ENCODE results near the gene ATAD3B. TPM values are rescaled to one million over a fixed set of nuclear protein-coding genes. Genes with fewer than 3 reads are reported as not detected.
A peak's percentile ranks its signal among the peaks of the same experiment; 100 is the strongest.

The ATAD3B gene
- total and polyA plus RNA-seq, 2 of the 4 experiments (the other 2 are of a cell fraction), result 13.8 to 29.0 TPM

DNA sequence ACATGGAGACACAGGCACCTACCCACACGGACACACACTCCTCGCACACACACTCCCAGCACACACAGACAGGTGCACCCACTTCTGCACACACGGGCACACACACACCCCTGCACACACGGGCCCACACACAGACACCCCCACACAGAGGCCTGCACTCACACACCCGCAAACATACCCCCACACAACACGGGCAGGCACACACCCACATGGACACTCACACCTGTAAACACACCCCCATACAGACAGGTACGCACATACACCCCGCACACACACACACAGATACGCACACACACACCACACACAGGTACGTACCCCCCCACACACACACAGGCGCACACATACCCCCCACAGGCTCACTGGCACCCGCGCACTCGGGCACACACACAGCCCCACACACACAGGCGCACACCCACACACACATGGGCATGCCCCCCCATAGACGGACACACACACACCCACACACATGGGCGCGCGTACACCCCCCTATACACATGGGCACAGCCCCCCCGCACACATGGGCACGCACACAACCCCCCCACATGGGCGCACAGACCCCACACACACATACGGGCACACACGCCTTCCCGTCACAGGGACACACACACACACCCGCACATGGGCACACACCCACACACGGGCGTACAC, 46.5 kb downstream of the ATAD3B start:
- ChIA-PET CTCF (no interaction called here), POLR2A (ENCODE audit: unreplicated experiment) (no interaction called here)
- H3K23ac ChIP-seq (ENCODE audit: low read depth, low read length), result no peak overlapping the region
- intact Hi-C loops (cut with micrococcal nuclease) (no loop called here), in situ Hi-C loops (cut with MboI; ENCODE audit: low sequenced_read_pairs) (no loop called here), dilution Hi-C loops (cut with HindIII; ENCODE audit: low sequenced_read_pairs, unreplicated experiment) (no loop called here)
- no peaks in the 10 kb centered on the region for H3K4me1 ChIP-seq (ENCODE audit: control insufficient read depth, insufficient read depth, low read length)
- no peak overlapping the region for H4K91ac ChIP-seq (ENCODE audit: insufficient read depth, low read depth, low read length)
- H3K9me1 ChIP-seq (ENCODE audit: insufficient read depth, low read length), result no peaks in the 10 kb centered on the region
- peaks cover 9 to 14% of the 10 kb centered on the region in 2 experiments; a peak in 3 of 4 replicates for H3K79me1 ChIP-seq (ENCODE audit: low read depth in 1 of 2, low read length in 2 of 2)
- no peak overlapping the region for H2BK15ac ChIP-seq (ENCODE audit: low read depth, low read length)
- H3K9me3 ChIP-seq (ENCODE audit: control insufficient read depth, insufficient read depth, low read length), result no peaks in the 10 kb centered on the region
- no peak for DNase-seq
- no peak overlapping the region for H2AFZ ChIP-seq (replicated peaks; ENCODE audit: low read length, poor library complexity)
- peaks cover 28% of the 10 kb centered on the region for H3K36me3 ChIP-seq (ENCODE audit: control insufficient read depth, insufficient read depth, low read length)
- H2BK120ac ChIP-seq (ENCODE audit: low read depth, low read length), result no peak overlapping the region
- H3K27ac ChIP-seq (ENCODE audit: insufficient read depth, low read length), result no peak overlapping the region
- no peak overlapping the region for H2AK5ac ChIP-seq (ENCODE audit: low read depth, low read length)
- no peak overlapping the region for H3K14ac ChIP-seq (replicated peaks; ENCODE audit: low read depth, low read length)
- H3K9ac ChIP-seq (ENCODE audit: low read depth, low read length), result no peak overlapping the region
- H3K4ac ChIP-seq (ENCODE audit: low read depth, low read length), result no peak overlapping the region
- no peaks in the 10 kb centered on the region for H3K27me3 ChIP-seq (ENCODE audit: control insufficient read depth, insufficient read depth, low read length)
- no peak overlapping the region for H3K4me2 ChIP-seq (ENCODE audit: low read depth, low read length)
- no TSS peak for BruUV-seq (replicated peaks)
- no peak overlapping the region for H3K18ac ChIP-seq (ENCODE audit: low read depth, low read length)
- no peak overlapping the region for H4K5ac ChIP-seq (ENCODE audit: low read depth, low read length)
- WGBS, 2 experiments (ENCODE audit: extremely low coverage in 2 of 2, insufficient read length in 1 of 2), result 91% methylated on average over 6 of the region's 28 CpGs; no CpG with 5 or more reads in 1 of the 2 experiments
- H2BK5ac ChIP-seq (ENCODE audit: low read depth, low read length, poor library complexity, severe bottlenecking), result peak overlapping the region; percentile 26
- no peak overlapping the region for H3K56ac ChIP-seq (ENCODE audit: extremely low read depth, insufficient read depth, low read length)
- no peak for TF ChIP-seq RAD21 (IDR thresholded peaks at IDR 0.05; ENCODE audit: low read length)
- TF ChIP-seq, protein P1, sequence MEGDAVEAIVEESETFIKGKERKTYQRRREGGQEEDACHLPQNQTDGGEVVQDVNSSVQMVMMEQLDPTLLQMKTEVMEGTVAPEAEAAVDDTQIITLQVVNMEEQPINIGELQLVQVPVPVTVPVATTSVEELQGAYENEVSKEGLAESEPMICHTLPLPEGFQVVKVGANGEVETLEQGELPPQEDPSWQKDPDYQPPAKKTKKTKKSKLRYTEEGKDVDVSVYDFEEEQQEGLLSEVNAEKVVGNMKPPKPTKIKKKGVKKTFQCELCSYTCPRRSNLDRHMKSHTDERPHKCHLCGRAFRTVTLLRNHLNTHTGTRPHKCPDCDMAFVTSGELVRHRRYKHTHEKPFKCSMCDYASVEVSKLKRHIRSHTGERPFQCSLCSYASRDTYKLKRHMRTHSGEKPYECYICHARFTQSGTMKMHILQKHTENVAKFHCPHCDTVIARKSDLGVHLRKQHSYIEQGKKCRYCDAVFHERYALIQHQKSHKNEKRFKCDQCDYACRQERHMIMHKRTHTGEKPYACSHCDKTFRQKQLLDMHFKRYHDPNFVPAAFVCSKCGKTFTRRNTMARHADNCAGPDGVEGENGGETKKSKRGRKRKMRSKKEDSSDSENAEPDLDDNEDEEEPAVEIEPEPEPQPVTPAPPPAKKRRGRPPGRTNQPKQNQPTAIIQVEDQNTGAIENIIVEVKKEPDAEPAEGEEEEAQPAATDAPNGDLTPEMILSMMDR (conservative IDR thresholded peaks at IDR 0.05; ENCODE audit: low read depth, low read length), result no peak
- TF ChIP-seq USF2 (IDR thresholded peaks at IDR 0.05; ENCODE audit: low read depth, low read length), result no peak
- TF ChIP-seq BHLHE40 (IDR thresholded peaks at IDR 0.05; ENCODE audit: low read depth, low read length), result no peak
- TF ChIP-seq RFX5 (IDR thresholded peaks at IDR 0.05; ENCODE audit: low read depth, low read length), result no peak
- no peak for TF ChIP-seq NFE2L2 (IDR thresholded peaks at IDR 0.05; ENCODE audit: low read depth, low read length)
- no peak for TF ChIP-seq CHD1 (IDR thresholded peaks at IDR 0.05; ENCODE audit: low read depth, low read length)
- no peak for TF ChIP-seq POLR2A (IDR thresholded peaks at IDR 0.05; ENCODE audit: low read depth, low read length)
- TF ChIP-seq CEBPB (IDR thresholded peaks at IDR 0.05; ENCODE audit: low read depth, low read length), result no peak
- no peak for TF ChIP-seq MXI1 (IDR thresholded peaks at IDR 0.05; ENCODE audit: borderline replicate concordance, low read depth, low read length)
- TF ChIP-seq FOS (IDR thresholded peaks at IDR 0.05; ENCODE audit: low read depth, low read length), result no peak
- TF ChIP-seq MAFK (IDR thresholded peaks at IDR 0.05; ENCODE audit: low read depth, low read length), result no peak
- TF ChIP-seq MAZ (IDR thresholded peaks at IDR 0.05; ENCODE audit: borderline replicate concordance, low read depth, low read length), result no peak
- TF ChIP-seq RCOR1 (IDR thresholded peaks at IDR 0.05; ENCODE audit: insufficient replicate concordance, low read length), result no peak
- H4K20me1 ChIP-seq (ENCODE audit: insufficient read depth, low read length), result peaks cover 4% of the 10 kb centered on the region; the same call in 1 of the 2 replicates
- no peak overlapping the region for H4K8ac ChIP-seq (ENCODE audit: low read depth in 2 of 2, low read length in 2 of 2)
- no peak overlapping the region for H2BK20ac ChIP-seq (ENCODE audit: low read depth, low read length)
- no peak for ATAC-seq (ENCODE audit: low read depth)
- H3K4me3 ChIP-seq (ENCODE audit: insufficient read depth, low read depth, low read length), result no peak overlapping the region
- H2AK9ac ChIP-seq (replicated peaks; ENCODE audit: low read depth, low read length, poor library complexity), result no peak overlapping the region
